GM12875 (cell line): ENCODE results near the gene COX6A1.

ENCODE experiments used
- H3K4me3 ChIP-seq: one replicate; pipeline ENCODE4 v1.5.1; 2011; ENCODE audit warnings: low read depth, low read length, control low read depth
- TF ChIP-seq, protein P1 (sequence below): IDR thresholded peaks from 2 replicates; pipeline ENCODE4 v1.5.1; 2011; ENCODE audit warnings: low read depth, mild to moderate bottlenecking, control low read depth, inconsistent platforms, low read length, moderate library complexity, borderline replicate concordance; ENCODE audit not compliant: insufficient read depth

COX6A1 gene

DNA sequence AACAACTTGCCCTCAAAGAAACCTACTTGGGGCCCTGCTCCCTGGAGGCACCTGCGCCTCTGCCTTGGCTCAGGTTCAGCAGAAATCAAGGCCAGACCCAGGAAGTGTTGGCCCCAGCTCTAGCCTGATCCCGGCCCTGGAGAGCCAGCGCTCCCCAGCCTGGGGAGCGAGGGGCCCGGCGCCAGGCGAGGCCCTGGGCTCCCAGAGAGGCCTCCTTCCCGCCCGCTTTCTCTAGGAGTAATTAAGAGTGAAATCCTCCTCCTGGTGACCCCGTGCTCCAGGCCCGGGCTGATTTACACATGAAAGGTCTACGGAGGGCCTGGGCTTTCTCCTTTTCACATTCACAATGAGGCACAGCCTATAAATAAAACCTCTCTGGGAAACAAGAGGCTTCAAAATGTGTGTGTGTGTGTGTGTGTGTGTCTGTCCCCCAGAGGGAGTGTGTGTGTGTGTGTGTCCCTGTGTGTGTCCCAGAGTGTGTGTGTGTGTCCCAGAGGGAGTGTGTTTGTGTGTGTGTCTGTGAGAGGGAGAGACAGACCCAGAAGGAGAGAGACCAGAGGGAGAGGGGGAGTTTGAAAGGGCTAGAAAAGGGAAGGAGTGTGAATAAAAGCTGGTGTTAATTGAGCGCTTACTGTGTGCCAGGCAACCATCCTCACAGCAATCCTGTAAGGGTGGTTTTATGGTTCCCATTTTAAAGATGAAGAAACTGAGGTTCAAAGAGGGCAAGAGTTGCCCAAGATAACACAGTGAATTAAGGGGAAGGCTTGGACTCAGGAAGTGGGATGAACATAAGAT is 23.8 kb upstream of the COX6A1 start:
- no peak overlapping the region for H3K4me3 ChIP-seq
- TF ChIP-seq, protein P1, sequence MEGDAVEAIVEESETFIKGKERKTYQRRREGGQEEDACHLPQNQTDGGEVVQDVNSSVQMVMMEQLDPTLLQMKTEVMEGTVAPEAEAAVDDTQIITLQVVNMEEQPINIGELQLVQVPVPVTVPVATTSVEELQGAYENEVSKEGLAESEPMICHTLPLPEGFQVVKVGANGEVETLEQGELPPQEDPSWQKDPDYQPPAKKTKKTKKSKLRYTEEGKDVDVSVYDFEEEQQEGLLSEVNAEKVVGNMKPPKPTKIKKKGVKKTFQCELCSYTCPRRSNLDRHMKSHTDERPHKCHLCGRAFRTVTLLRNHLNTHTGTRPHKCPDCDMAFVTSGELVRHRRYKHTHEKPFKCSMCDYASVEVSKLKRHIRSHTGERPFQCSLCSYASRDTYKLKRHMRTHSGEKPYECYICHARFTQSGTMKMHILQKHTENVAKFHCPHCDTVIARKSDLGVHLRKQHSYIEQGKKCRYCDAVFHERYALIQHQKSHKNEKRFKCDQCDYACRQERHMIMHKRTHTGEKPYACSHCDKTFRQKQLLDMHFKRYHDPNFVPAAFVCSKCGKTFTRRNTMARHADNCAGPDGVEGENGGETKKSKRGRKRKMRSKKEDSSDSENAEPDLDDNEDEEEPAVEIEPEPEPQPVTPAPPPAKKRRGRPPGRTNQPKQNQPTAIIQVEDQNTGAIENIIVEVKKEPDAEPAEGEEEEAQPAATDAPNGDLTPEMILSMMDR: no peak

DNA sequence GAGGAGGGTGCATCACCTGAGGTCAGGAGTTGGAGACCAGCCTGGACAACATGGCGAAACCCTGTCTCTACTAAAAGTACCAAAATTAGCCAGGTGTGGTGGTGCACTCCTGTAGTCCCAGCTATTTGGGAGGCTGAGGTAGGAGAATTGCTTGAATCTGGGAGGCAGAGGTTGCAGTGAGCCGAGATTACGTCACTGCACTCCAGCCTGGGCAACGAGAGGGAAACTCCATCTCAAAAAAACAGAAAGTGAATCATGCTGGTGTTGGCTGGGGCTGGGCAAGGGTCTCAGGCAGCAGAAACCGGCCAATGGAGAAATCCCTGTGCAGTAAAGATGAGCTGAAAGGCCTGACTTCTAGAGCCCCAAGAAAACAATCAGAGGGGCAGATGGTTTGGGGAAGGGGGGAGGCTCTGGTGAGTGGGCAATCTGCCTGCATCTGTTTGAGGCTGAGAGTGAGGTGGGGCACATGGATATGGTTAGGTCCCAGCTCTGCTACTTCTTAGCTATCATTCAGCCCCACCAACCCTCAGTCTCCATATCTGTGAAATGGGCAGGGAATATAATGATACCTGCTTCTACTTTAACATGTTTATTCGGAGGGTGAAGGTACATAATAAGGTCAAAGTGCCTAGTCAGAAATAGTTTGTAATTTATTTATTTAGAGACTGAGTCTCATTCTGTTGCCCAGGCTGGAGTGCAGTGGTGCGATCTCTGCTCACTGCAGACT is 21.3 kb upstream of the COX6A1 start:
- TF ChIP-seq, protein P1: no peak
- no peak overlapping the region for H3K4me3 ChIP-seq

DNA sequence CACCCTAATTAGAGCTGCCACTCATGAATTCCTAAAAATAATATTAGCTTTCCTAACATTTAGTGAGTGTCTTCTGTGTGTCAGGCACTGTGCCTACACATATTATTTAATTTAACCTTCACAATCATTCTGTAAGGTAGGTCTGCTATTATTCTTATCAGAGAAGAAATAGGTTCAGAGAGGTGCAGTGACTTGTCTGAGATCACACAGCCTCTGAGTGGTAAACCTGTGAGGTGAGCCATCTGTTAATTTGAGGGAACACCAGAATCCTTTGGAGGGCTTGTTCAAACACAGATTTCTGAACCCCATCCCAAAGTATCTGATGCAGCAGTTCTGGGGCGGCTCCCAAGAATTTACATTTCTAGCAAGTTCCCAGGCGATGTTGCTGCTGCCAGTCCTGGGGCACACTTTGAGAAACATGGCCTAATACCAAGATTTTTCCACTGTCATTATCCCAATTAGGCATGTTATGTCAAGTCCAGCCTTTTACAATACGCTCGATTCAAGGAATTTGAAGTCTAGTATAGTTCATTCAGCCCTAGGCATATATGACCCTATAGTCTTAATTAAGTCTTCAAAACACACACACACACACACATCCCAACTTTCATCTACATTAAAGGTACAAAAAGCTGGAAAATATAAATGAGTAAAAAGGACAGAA is 19.9 kb upstream of the COX6A1 start:
- TF ChIP-seq, protein P1: no peak
- no peak overlapping the region for H3K4me3 ChIP-seq

DNA sequence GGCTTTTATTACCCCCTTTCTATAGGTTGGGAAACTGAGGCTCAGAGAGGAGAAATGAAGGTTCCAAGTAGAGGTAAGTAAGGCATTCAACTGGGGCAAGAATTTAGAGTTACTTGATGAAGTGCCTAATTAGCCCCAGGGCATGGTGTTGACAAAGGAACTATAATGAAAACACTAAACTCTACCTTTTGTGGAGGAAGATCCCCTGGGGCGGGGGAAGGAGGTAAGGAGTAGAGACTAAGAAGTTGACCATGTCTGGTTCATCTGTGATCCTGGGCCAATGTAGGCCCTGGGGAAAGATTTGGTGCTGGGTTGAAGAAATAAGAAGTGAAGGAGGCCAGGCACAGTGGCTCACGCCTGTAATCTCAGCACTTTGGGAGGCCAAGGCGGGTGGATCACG is 16.2 kb upstream of the COX6A1 start:
- H3K4me3 ChIP-seq: no peak overlapping the region
- TF ChIP-seq, protein P1: no peak

DNA sequence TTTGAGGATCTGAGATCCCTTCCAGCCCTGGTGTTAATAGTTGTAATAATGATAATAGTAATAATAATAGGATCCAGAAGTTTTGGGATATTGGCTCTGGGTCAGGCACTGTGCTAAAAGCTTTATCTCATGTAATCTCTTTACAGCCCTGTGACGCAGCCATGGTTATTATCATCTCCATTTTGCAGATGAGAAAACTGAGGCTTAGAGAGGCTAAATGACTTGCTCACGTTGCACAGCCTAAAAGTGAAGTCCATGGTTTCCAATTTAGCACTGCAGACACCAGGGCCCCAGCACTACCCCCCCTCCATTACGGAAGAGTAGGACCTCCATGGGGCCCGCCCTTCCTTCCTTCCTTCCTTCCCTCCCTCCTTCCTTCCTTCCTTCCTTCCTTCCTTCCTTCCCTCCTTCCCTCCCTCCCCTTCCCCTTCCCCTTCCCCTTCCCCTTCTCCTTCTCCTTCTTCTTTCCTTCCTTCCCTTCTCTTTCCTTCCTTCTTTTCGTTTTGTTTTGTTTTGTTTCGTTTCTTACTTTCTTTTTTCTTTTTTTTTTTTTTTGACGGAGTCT is 14.9 kb upstream of the COX6A1 start:
- H3K4me3 ChIP-seq: no peak overlapping the region
- TF ChIP-seq, protein P1: no peak

DNA sequence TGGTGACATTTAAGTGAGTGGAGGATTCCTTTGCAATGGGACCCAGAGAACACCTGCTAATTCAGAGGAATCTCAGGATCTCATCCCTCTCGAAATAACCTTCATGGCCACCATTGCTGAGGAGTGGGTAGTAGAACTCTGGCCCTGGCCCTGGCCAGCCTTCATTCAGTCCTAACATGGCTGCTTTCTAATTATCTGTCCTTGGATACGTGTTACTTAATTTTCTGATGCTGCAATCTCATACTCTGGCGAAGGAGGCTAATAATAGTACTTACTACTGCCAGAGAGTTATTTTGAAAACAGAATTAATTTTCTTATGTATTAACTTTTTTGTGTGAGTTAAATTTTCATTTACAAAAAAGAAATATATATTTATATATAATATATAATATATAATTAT is 12.1 kb upstream of the COX6A1 start:
- TF ChIP-seq, protein P1: no peak
- H3K4me3 ChIP-seq: no peak overlapping the region
